GM11168 (cell line): ENCODE data around the gene GNB3.

Source experiments
- in situ Hi-C: fragments of 300-500 bp; cut with MboI; formaldehyde crosslinking; loops from one replicate; pipeline ENCODE4 v1.12.0; 2022; ENCODE audit warnings: low sequenced_read_pairs; ENCODE audit not compliant: unreplicated experiment

The GNB3 gene

DNA sequence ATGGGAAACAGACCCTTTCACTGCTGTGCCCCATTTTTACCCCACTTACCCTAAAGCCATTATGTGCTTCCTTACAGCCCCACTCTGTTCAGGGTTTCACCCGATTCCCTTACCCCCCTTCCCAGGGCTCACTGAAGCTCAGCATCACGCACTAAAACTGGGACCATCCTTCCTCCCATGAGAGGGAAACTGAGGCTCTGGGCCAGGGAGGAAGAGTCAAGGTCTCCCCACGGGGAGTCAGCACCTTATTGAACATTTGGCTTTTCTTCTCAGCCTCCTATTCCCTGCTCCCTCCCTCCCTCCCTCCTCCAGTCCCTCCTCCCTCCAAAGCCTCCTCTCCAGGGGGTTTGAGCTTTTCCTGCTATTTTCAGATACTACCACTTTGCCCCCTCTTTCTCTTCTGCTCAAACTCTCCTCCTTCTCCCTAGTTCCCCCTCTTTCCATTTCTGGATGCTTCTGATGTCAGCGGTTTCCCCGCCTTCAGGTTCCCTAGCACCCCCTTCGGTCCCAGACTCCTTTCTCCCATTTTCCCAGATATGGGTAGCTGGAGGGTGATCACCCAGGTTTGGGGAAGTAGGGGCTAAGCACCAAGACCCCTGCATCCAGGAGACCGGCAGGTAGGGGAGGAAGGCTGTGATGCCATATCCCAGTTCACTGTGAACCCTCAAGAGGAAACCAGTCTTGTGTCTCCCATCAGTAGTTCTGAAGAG is 18.1 kb upstream of the GNB3 start:
- in situ Hi-C loops: no loop called here

DNA sequence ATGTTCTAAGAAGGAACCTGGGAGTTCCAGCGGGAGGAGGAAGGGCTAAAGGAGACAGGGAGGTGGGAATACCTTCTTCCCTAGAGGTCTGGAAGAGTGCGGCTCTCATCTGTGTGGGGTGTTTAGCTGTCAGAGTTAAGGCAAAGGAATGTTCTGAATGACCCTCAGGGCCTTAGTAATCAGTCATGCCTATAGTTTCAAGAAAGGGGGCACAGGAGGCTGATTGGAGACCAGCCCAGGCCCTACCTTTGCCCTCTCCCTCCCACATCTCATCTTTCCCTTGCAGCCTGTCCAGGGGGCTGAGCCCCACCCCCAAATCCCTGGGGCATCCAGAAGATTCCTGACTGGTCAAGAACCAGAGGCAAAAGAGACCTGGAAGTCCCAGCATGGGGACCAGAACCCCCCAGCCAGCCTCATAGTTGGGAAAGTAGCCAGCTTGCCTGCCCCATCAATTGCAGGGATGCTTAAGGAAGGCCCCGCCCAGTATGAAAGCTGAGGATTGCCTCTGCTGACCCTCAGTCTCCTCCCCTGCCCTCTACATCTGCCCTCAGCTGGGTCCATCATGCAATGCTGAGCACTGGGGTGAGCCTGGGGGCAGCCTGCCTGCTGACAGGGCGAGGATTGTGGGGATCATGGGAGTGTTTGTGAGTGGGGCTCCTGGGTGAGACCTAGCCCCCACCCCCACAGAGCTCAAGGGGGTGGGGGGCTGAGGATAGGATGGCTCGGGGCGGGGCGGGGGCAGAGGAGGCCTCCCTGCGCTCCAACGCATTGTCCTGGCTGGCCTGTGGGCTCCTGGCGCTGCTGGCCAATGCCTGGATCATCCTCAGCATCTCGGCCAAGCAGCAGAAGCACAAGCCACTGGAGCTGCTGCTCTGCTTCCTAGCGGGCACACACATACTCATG is 17.3 kb upstream of the GNB3 start:
- in situ Hi-C loops: no loop called here

GRCh38 chr12:6824085-6824775 is 16.5 kb upstream of the GNB3 start:
- in situ Hi-C loops: no loop called here

DNA sequence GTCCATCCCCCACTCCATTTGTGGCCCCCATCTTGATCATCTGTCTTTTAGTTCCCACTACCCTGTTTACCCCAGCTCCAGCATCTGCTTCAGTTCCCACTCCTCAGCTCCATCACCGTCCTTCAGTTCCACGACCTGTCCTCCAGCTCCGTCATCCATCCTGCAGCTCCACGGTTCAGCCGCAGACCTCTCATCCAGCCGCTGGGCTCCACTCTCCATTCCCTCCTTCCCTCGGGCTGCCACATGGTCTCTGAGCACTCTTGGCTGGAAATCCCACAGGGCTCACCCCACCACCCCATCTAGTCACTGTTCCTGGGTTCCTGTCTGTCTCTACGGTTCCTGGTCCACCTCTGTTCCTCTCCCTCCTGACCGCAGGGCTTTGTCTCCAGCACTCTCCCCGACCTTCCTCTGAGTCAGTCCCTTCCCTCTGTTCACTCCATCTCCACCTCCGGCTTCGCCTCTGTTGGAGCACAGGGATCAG is 15.8 kb upstream of the GNB3 start:
- in situ Hi-C loops: no loop called here

DNA sequence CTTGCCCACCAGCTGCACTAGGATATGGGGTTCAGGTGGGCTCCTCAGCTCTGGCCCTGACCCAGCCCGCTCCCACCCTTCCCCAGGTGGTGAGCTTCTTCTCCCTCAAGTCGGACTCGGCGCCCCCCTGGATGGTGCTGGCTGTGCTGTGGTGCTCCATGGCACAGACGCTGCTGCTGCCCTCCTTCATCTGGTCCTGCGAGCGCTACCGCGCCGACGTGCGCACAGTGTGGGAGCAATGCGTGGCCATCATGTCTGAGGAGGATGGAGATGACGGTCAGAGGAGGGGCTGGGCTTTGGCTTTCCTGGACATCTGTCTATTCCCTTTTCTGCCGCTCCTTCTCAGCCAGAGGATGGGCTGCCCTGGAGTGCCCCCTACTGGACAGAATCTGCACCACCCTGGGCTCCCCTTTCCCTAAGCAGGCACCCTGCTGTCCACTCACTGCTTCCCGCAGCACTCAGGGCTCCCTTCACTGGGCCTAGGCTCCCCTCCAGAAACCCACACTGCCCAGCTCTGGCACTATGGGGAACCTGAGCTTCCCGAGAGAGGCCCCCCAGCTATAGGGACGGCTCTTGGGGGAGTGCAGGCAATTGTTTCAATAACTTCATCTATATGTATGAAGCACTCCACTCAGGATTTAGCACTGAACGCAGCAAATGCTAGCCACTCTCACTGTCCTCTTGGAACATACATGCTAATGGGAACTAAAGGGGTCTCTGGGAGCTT is 15.2 kb upstream of the GNB3 start:
- in situ Hi-C loops: no loop called here

- in situ Hi-C loops: no loop called here
Observed at GRCh38 chr12:6826125-6826733, 14.5 kb upstream of the GNB3 start.

DNA sequence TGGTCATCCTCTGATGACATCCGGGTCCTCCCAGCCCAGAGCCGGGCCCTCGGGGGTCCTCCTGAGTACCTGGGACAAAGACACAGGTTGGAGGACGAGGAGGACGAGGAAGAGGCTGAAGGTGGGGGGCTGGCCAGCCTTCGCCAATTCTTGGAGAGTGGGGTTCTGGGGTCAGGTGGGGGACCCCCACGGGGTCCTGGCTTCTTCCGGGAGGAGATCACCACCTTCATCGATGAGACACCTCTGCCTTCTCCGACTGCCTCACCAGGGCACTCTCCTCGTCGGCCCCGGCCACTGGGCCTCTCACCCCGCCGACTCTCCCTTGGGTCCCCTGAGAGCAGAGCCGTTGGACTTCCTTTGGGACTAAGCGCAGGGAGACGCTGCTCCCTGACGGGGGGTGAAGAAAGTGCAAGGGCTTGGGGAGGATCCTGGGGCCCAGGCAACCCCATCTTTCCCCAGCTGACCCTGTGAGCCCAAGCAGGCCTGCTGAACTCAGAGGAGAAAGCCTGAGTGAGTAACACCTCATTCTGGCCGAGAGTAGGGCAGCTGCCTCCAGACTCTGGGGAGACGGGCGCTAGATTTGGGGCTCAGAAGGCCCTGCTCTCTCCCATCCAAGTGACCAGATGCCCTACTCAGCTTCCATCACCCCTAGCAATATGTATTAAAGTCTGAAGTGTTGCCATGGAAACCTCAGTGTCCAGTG is 13.8 kb upstream of the GNB3 start:
- in situ Hi-C loops: no loop called here

DNA sequence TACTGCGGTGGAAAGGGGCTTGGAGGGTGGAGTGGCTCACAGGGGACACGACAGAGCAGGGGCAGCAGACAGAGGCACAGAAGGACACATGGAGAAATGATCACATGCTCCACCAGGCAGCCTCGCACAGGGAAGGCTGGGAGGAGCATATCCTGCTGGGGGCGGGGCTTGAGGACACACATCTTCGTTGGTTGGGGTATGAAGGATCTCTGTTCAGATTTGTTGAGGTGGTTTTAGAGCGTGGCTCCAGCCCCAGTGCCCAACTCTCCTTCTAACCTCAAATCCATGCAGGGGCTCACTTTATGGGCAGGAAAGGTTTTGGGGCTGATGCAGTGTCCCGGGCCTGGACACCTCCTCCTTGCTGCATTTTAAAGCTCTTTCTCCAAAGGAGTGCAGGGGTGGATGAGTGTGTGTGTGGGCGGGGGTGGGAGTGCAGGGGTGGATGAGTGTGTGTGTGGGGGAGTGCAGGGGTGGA is 13.3 kb upstream of the GNB3 start:
- in situ Hi-C loops: no loop called here

- in situ Hi-C loops: no loop called here
Observed at GRCh38 chr12:6827982-6828780, 12.5 kb upstream of the GNB3 start, which contains the start of gene P3H3. TSS of gene P3H3 (plus strand) at chr12:6828407. CDS start at chr12:6828441, 34 bp downstream.

DNA sequence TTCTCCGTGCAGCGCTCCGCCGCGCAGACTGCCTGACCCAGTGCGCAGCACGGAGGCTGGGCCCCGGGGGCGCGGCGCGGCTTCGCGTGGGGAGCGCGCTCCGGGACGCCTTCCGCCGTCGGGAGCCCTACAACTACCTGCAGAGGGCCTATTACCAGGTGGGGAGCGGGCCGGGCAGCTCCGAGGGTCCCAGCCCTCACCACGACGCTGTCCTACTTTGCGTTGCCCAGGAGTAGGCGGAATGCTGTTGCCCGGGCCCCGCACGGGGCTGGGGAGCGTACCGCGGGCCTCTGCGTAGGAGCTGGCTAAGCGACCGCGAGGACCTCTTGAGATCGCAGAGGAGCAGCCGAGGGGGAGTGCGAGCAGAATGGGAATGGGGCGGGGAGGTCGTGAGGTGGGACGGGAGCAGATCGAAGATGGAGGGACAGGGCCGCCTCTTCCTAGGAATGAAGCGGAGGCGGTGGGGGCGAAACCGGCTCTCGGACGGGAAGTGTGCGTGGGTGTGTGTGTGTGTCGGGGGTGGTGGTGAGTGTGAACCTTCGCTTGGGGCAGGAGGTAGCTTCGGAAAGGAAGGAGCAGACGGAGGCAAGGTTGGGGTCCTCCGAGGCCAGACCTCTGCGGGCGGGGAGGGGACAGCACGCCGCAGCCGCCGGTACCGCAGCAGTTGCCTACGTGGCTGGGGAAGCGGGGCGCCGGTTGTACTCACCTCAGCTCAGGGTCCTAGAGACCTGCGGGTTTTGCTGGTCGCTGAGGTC is 11.8 kb upstream of the GNB3 start:
- in situ Hi-C loops: no loop called here

DNA sequence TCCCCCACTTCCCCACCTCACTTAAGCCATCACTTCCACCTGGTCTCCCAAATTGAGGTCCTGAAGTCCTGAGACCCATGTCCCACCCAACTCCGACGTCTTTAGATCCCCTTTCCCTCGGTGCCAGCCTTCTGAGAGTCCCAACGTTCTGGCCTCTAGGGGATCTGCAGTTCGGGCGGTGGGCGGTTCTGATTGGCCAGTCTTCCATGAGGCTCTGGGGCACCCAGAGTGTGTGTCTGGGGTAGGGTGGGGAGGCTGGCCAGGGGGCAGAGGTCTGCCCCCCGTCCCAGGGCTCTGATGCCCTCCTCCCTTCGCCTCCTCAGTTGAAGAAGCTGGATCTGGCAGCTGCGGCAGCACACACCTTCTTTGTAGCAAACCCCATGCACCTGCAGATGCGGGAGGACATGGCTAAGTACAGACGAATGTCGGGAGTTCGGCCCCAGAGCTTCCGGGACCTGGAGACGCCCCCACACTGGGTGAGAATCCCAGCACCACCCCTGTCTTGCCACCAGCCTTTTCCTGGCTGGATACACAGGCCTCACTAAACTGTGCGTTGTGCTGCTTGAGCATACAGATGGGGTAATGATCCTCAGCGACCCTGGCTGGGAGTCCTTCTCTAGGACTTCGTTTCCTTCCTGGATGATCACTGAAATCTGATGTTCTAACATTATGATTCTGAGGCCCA is 11.0 kb upstream of the GNB3 start:
- in situ Hi-C loops: no loop called here

GRCh38 chr12:6830286-6830890 is 10.3 kb upstream of the GNB3 start:
- in situ Hi-C loops: no loop called here

DNA sequence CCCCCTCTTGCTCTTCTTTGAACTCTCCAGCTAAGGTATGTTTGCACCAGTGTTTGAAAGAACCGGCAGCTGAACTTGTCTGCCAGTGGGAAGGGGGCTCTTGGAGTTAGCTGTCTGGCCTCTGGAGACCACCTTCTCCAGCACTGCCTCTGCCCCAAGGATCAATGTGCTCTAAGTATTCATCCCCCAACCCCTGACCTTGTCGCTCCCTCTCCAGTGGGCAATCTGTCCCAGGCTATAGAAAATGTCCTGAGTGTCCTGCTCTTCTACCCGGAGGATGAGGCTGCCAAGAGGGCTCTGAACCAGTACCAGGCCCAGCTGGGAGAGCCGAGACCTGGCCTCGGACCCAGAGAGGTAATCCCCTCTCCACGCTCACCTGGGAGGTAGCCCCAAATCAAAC is 9.7 kb upstream of the GNB3 start:
- in situ Hi-C loops: no loop called here

DNA sequence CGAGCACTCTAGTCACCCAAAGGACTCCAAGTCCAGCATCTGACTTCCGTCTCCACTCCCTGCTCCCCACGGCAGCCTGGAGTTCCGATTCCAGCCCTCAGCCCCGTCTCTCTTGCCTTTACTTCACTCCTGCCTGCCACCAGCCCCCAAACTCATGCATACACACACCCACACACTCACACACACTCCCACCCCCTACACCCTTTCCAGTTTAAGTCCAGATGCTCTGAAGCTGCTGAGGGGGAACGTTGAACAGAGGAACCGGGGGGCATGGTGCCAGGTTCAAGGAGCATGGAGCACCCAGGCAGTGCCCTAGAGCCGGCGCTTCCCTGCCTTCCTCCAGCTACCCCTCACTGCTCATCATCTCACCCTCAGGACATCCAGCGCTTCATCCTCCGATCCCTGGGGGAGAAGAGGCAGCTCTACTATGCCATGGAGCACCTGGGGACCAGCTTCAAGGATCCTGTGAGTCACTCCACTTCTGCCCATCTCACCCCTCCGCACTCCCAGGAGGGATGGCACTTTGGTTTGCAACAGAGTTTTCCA is 9.2 kb upstream of the GNB3 start:
- in situ Hi-C loops: no loop called here

DNA sequence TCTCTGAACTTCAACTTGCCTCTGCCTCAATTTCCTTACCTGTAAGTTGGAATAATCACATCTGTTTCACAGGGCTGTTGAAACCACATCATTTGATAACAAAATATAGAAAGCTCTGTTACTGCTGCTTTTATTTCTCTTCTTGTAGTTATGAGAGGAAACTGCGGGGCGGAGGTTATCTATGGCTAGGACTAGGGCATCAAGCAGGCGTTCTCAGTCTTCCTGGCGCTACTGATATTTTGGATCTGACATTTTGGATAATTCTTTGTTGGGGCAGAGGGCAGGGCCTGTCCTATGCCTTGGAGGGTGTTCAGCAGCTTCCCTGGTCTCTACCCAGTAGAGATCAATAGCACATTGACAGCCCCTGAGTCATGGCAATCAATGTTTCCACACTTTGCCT is 8.6 kb upstream of the GNB3 start:
- in situ Hi-C loops: no loop called here

DNA sequence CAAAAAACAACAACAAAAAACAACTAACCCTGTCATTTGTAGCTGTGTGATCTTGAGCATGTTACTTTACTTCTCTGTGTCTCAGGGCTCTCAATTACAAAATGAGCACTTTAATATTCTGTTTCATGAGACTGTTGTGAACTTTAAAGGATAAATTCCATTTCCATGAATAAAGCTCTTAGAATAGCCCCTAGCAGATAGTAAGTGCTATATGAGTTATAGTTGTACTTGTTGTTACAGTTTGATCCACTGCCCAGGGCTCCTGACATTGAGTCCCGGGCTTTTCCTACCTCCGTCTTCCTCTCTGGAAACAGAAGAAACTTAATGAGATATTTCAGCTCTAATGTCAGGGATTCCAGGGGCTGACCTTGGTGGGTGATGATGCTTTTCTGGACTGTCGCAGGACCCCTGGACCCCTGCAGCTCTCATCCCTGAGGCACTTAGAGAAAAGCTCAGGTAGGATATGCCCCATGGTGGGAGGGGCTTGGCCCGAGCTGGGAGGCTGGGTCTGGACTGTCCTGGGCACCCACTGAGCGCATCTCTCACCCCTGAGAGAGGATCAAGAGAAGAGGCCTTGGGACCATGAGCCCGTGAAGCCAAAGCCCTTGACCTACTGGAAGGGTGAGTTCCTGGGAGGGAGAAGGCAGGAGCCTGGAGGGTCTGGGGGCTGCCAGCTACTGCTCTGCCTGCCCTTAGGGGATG is 7.4 kb upstream of the GNB3 start:
- in situ Hi-C loops: no loop called here
